Keratinocyte (primary cell): ENCODE measurements around the gene KIAA0586.
A peak's percentile ranks its signal among the peaks of the same experiment; 100 is the strongest.

Experiments used
- EZH2 ChIP-seq: IDR thresholded peaks from one replicate; pipeline ENCODE4 v1.6.1; 2012; ENCODE audit warnings: inconsistent platforms, mild to moderate bottlenecking, low read length, moderate library complexity
- TF ChIP-seq, protein P1 (sequence below), 3 experiments: IDR thresholded peaks in 1 of 3; conservative IDR thresholded peaks in 1 of 3; optimal IDR thresholded peaks in 1 of 3; 2 replicates in 2 of 3; 3 replicates in 1 of 3; pipeline versions ENCODE3 to v1.5.1; 2011; ENCODE audit warnings: low read length in 3 of 3, mild to moderate bottlenecking in 3 of 3, moderate library complexity in 2 of 3, control low read depth in 1 of 3, inconsistent platforms in 1 of 3; ENCODE audit not compliant: insufficient read depth in 2 of 3; ENCODE audit errors: extremely low read depth in 1 of 3

DNA sequence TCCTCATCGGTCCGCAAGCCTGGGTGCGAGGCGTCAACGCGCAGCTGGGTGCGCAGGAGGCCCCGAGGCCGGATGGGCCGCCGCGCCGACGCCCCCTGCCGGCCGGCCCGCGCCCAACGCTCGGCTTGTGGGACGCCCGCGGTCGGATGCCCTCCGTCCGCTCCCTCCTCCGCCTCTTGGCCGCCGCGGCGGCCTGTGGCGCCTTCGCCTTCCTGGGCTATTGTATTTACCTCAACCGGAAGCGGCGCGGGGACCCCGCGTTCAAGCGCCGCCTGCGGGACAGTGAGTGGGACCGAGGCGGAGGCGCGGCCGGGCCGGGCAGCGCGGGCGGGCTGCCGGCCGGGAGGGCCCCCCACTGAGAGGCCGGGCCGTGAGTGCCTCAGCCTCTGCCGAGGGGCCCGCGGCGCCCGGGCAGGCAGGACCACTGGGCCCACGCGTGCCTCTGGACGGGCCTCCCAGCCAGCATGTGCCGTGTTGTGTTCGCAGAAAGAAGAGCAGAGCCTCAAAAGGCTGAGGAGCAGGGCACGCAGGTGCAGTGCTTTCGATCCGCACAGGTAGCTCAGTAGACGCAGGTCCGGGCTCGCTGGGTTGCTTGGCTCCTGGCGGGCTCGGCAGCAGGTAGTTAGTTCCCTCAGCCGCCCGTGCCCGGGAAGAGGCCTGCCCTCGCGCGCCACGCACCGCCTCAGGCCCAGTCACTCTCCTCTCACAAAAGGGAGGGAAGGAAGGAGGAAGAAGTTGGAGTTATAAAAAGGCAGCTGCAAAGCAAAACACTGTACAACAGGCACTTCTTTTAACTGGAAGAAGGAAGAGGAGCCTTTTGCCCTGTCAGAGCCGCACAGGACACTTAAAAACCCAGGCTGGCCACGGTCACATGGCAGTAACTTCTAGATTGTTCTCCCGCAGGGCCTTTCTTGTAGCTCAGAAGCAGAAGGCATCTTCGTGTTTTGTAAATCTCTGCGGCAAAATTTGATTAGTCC lies 31.4 kb upstream of the KIAA0586 start, which contains the start of gene TOMM20L:
- TF ChIP-seq, protein P1, sequence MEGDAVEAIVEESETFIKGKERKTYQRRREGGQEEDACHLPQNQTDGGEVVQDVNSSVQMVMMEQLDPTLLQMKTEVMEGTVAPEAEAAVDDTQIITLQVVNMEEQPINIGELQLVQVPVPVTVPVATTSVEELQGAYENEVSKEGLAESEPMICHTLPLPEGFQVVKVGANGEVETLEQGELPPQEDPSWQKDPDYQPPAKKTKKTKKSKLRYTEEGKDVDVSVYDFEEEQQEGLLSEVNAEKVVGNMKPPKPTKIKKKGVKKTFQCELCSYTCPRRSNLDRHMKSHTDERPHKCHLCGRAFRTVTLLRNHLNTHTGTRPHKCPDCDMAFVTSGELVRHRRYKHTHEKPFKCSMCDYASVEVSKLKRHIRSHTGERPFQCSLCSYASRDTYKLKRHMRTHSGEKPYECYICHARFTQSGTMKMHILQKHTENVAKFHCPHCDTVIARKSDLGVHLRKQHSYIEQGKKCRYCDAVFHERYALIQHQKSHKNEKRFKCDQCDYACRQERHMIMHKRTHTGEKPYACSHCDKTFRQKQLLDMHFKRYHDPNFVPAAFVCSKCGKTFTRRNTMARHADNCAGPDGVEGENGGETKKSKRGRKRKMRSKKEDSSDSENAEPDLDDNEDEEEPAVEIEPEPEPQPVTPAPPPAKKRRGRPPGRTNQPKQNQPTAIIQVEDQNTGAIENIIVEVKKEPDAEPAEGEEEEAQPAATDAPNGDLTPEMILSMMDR (optimal IDR thresholded peaks at IDR 0.05 in 1 of 3, IDR thresholded peaks at IDR 0.05 in 1 of 3, conservative IDR thresholded peaks at IDR 0.05 in 1 of 3; ENCODE audit: extremely low read depth in 1 of 3, insufficient read depth in 2 of 3, low read length in 3 of 3) = peak in 2 of 3 experiments; percentile 53 to 84
- no peak for TF ChIP-seq EZH2
